ENCODE measurements around the gene UBASH3B.
A peak's percentile ranks its signal among the peaks of the same experiment; 100 is the strongest.
"Not testable (repeated sequence)": the region's sequence is repeated elsewhere in the genome, so short reads cannot be mapped to it uniquely, and the experiment has no call there.

UBASH3B gene

DNA sequence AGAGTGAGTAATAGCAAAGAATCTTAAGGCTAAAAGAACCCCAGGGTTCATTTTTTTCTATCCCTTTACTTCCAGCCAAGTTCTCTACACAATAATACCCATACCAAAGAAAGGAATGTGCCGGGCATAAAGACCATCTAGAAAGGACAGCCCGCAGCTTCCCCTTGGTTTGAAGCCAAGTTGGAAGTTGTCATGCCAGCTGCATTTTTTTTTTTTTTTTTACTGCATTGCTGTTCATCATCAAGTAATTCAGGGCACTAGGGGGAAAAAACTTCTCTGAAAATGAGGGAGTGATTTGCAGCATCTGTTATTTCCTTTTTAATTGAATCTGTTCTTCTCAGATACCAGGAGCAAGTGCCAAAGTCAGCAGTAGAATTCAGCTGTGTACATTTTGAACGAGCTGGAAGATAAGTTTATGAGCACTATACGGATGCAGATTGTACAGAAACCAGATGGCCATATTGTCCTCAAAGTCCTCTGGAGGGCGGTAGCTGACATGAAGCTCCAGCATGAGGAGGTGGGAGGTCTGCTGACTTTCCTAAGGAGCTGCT lies 56.4 kb downstream of the UBASH3B start:
- DNase-seq = no peak

DNA sequence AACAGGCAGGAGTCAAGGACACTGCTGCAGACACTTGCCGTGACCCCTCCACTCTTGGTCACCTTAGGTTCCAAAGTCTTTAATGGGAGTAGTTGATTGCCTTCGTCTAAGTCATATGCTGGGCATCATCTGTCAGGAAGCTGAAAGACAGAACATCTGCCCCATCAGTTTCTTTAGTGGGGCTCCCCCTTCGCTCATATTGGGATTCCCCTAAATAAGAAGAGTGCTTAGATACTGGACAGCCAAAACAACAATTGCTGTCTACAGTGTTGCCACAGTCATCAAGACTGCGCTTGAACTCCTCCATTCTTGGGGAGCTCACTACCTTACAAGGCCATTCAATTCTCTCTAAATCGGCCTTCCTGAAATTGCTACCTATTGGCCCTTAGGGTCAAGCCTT lies 58.5 kb downstream of the UBASH3B start:
- DNase-seq = peak; percentile 68

DNA sequence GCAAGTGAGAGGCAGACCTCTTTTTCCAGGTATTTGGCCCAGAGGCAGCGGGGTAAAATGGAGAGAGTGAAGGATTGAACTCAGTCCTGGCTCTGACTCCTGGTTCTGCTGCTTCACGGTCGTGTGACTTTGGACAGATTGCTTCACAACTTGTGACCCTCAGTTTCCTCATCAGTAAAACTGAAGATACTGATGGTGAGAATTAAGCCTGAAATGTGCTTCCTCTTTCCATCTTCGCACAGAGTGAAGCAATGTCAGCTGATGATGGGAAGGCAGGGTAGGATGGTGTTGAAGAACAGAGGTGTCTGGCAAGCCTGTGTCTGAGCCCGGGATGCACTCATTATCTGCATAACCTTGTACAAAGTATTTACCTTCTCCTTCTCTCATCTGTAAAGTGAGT lies 59.0 kb downstream of the UBASH3B start:
- peak; percentile 97 for DNase-seq

DNA sequence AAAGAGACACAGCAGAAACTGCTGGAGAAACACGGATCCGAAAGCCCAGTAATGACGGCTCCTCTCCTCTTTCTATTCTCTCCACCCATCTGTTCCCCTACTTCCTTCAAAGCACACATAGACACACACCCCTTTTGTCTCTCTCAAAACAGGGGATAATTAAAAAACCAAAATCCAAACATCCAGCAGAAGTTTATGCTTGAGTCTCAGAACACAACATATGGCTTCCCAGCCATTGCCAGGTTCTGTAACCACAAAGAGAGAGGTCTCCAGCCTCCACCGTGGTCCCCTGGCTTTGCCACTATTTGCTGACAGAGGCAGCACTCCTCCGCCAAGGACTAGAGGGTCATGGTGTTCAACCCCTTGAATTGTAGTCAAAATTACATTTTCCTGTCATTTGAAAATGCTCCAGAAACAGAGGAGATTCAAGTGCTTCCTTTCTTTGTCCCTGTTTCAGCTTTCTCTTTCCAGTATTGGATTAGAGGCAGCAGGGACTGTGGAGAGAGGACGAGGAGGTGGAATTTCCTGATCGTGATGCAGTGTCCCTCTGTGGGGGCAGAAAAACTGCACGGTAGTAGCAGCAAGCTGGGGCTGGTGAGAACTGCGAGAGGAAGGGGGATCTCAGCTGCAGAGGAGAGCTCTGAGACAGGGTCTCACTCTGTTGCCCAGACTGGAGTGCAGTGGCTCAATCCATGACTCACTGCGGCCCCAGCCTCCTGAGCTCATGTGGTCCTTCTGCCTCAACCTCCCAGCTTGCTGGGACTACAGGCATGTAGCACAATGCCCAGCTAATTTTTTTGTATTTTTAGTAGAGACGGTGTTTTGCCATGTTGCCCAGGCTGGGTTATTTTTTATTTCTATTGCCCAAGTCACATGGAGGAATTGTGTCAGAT lies 60.3 kb downstream of the UBASH3B start:
- peak; percentile 47 for DNase-seq

DNA sequence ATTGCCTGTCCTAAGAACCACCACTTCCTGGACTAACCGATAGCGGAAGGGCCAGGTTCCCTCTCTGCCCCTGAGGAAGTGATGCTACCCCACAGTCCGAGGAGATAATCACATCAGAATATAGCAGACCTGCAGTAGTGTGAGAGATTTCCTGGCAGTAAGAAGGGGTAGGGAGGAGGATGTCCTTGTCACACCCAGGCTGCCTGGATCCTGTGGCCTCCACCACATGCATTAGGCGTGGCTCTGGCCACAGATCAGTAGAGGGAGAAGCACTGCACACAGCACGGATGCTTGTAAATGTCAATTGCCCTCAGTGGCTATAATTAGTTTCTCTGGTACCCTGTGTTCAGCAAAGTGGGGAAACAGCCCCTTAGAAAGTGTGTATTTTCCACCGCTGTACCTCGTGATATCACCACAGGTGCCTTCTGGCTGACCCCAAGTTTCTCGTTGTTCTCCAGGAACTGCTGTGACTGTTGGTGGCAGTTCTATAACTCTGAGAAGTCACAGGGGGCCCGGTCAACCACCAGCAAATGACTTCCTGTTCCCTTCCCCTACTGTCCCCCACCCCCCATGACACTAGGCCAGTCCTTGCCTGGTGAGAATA lies 61.8 kb downstream of the UBASH3B start:
- peak; percentile 74 for DNase-seq

DNA sequence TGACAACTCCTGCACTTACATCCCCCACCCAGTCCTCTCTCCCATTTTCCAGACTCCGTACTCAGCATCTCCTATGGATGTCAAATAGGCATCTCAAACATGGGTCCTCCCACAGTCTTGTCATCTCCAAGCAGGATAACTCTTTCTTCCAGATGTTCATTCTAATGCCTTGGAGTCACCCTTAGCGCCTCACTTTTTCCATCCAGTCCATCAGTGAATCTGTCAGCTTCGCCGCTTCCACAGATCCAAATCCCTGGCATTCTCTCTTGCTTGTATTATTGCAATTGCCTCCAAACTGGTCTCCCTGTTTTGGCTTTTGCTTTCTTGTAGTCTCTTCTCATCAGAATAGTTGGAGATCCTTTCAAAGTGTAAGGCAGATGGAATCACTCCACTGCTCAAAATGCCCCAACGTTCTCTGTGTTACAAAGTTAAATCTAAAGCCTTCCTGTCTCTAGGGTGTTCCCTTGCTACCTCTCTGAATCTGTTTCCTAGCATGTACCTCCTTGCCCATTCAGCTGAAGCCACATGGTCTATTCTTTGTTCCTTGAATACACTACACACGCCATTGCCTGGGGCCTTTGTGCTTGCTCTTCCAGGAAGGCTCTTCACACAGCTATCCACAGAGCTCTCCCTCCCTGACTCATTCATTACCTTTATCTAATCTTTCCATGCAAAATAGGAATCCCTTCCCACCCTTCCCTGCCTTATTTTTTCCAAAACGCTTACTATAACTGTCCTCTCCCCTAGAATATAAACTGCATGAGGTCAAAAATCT lies 64.8 kb downstream of the UBASH3B start:
- no peak for DNase-seq

DNA sequence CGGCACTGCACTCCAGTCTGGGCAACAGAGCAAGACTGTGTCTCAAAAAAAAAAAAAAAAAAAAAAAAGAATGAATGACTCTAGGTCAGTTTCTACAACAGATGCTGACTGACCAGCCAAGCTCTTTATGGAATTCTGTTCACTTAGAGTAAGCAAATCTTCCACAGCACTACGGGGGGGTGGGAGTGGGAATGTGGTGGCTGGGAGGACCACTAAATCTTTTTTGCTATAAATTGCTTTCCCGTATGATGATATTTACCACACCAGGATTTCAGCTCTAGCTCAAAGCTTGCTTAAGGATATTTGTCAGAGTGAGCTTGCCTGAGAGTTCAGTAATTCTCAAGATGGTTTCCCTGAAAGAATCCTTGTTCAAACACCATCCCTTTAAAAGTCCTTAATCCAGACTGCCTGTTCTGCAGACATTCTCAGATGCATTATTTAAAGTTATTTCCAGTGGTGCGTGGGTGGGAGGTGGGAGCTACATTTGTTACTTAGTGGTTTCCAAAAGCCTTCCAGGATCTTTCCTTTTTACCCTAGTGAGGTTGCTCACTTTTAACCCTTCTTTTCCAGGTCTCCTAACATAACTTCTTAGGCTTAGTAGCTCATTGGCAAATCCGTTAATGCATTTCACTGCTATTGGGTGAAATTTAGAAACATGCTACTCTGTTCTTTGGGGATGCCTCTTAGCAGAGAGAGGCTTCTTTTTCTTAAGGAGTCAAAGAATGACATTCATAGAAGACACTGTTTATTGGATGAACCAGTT lies 65.9 kb downstream of the UBASH3B start:
- DNase-seq = no peak

DNA sequence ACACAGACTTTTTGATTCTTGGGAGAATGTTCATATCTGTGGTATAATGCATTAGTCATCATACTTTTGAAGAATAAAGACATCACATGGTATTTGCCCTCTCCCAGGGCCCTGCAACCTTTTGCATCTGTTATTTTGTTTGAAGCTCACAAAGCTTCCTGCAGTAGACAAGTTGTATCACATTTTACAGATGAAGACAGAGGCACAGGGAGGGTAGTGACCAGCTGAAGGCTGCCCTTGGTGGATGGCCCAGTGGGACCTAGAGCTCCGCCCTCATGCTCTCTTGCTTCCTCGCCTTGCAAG lies 66.4 kb downstream of the UBASH3B start:
- DNase-seq = no peak

DNA sequence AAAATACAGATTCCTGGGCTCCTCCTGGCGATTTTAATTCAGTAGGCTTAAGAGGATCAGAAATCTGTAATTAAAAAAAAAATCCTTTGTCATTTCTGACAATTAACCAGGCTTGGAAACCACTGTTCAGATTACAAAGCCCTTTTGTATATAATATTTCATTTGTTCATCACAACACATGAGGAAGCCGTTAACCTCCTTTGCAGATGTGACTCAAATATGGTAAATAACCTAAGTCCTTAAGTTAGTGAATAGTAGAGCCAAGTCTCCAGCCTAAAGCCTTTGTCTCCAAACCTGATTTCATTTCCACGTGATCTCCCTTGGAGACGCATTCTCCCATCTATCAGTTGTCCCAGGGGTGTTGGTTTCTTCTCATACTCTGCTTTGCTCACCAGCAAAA lies 67.6 kb downstream of the UBASH3B start:
- DNase-seq = no peak

DNA sequence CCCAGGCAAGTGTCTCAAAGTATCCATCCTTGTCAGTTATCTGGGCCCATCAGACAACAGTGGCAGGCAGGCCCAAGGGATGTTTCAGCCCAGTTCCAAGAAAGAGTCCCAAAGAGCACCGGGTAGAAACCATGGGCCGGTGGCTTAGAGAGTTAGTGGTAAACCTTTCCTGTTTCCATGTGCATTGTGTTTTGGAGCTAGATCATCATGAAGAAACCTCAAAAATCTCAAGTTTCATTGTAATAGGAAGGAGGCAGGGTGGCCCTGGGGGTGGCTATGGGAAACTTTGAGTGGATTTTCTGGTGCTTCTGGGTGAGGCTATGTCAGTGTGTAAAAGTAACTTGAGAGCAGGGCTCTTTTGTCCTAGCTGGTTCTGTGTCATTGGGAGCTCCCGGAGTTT lies 68.1 kb downstream of the UBASH3B start:
- DNase-seq = no peak

DNA sequence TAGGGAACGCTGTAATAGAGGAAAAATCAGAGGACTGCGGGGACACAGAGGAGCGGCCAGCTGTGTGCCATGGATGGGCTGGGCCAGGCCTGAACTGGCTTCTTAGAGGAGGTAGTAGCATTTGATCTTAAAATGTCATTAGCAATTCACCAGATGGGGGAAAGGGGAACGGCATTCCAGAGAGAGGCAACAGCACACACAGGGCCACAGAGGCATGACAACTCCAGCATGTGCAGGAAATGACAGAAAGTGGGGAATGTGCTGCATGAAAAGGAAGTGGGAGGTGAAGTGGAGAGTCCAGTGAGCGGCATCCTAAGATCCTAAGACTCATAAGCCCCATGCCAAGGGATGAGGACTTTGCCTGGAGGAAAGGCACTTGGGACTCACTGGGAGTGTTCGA lies 69.0 kb downstream of the UBASH3B start:
- DNase-seq = no peak

DNA sequence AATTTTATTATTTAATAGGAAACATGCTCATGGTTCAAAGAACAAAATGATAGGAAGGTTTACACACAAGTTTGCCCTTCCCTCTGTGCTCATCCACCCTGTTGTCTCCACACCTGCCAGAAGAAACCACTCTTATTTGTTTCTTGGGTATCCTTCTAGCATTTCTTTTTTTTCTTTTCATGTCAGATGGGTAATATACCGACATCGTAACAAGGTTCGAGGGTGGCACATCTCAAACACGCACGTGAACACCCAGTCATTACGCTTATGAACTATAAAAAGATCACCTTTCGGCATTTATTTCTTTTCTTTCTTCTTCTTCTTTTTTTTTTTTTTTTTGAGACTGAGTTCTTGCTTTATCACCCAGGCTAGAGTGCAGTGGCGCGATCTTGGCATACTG lies 70.5 kb downstream of the UBASH3B start:
- DNase-seq = no peak

DNA sequence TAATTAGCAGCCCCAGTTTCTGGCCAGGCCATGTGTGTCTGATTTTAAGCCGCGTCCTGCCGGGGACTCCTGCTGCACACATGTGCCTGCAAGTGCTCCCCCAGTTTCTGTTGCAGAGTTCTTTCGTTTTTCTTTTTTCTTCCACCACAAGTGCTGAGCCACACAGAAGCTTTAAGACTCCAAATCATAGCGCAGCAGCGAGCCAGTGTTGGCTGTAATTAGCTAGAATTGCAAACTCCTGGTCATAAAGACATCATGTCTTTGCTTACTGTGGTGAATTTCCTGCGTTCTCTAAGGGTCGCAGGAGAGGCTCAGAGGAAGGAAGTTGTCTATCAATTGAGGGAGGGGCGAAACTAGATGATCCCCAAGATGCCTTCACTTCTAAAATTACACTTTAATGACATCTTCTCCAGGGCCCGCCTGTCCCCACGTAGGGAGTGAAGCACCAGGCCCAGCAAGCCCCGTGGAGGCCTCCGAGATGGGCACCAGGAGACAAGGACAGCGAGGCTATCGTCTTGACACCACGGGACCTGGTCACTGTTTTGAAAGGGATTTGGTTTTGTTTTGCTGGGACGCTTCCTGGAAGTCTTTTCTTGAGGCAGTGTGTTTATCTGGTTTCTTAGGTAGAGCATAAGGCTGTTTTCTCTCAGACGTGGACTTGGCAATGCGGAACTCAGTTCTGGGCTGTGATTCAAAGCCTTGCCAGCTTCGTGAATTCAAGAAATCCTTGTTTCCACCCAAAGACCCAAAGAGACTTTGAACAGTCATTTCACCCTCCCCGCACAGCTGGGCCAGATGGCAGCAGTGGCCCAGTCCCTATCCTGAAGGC lies 71.8 kb downstream of the UBASH3B start:
- DNase-seq = no peak

DNA sequence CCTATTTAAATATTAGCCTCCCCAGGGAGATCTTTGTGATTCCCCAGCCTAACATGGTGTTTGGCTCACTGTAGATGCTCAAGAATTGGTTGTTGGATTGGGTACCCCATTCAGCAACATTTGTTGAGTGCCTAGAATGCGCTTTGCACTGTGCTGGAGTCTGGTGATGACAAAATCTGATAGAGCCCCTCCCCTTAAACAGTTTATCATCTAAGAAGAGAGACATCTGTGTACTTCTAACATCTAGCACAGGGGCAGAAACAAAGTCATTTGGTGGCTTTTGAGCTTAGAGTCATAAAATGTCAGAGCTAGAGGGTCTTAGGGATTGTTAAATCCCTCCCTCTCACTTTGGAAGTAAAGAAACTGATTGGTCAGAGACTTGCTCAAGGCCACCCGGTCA lies 73.0 kb downstream of the UBASH3B start:
- no peak for DNase-seq

DNA sequence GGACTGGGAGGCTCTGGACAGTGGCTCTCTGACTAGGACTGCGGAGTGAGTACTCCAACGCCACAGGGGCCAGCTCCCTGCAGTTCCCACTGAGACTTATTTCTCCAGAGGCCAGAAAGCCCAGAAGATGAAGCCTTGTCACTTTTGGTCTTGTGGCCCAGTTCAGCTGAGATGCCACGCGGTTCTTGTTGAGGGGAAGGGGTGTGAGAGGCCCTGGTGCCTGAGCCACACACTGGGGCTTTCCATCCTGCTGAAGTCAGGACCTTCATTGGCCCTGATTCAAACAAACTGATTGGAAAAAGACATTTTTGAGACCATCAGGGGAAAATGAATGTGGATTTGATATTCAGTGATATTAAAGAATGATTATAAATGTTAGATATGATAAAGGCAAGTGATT lies 73.6 kb downstream of the UBASH3B start:
- DNase-seq = no peak

DNA sequence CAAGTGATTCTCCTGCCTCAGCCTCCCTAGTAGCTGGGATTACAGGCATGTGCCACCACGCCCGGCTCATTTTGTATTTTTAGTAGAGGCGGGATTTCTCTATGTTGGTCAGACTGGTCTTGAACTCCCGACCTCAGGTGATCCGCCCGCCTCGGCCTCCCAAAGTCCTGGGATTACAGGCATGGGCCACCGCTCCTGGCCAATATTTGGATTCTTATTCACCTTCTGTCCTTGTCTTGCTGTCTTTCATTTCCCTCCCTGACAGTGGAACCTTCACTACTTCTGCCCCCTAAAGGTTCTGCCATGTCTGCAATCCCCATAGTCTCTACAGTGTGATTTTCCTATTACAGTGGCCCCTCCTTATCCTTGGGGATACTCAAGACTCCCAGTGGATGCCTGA lies 75.2 kb downstream of the UBASH3B start:
- DNase-seq = not testable (repeated sequence)

DNA sequence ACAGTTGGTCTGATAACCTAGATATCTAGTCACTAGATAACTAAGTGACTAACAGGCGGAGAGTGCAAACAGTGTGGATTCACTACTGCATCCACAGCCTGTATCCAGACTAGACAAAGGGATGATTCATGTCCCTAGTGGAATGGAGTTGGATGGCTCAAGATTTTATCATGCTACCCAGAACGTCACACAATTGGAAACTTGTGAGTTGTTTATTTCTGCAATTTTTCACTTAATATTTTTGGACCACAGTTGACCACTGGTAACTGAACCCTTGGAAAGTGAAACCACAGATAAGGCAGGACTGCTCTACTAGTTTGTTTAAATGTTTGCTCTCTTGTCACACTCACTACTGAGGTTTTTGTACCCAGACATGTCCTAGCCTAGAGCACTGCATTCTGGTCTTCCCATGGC lies 76.0 kb downstream of the UBASH3B start:
- DNase-seq = no peak

DNA sequence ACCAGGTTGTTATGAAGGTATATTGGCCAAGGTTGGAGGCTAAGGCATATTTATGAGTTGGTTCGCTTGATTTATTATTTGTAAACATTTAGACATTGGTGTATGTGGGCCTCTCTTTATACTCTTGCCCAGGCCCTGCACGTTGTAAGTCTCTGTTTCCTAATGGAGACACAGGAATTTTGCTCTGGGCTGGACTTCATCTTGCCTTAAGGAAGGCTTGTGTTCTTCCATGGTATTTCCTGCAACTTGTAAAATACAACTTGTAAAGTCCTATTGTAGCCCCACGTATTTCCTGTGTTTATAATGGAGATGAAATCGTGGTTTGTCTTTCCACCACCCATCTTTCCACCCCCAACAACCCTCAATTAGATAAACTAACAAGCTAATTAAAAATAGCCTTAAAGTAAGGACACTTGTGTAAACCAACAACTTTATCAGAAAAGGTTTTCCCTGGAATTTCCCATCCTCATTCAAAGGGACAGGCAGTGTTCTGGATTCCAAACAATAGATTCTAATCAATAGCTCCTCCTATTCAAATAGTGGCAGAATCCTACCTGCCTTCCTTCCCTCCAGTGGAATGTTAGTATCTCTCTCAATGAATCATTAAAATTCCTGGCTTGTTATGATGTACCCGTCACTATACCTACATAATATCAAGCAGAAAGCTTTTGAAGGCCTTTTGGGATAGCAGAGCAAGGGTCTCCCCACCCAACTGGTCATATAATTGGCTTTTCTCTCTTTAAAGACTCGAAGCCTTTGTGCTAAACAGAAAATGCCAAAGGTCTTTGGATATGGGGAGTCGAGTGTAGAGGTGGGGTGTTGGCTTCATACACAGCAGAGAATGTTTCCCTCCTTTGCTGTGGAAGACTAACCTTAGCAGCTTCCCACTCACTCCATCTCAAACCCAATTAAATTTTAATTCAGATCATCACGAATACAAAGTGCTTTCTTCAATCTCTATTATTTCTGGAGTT lies 77.1 kb downstream of the UBASH3B start:
- DNase-seq = no peak

DNA sequence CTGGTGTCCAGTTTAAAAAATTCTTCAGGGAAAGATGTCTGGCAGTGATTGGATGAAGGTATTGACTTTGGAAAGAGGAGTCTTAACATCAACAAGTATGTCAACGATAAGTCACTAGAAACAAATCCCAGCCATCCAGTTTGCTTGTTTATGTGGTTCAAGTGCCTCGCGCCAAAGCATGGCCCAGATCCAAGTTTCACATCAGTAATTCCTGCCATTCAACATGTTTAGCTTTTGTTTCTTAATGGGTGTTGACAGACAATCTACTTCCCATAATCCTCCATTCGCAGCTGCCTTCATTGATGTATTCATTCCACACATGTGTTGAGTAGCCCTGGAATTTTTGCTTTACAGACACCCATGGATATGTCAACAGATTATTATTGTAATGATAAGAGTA lies 77.8 kb downstream of the UBASH3B start:
- peak; percentile 86 for DNase-seq

DNA sequence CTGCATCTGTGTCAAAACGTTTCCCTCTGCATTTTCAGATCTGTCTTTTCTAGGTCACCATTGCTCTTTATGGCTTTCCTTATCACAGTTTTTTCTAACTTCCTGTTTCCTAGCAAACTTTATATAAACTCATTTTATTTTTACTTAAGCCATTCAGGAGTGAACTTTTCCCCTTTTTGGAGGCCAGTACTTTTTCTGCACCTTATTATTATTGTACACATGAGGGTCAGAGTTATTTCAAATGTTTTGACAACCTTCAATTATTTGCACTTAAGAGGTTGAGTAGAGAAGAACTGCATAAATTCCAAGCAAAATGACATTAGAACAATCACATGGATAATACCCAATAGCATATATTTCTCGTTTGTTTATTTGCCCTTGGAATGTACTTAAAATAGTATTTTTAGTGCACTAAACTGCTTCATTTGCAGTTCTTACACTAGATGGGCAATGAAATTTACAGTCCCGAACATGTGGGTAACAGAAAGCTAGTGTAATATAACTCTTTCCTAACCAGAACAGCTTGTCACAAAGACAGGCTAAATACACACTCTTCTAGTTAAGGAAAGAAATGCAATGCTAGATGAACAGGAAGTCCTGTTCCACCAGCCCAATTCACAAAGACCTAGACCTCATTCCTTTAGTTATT lies 79.5 kb downstream of the UBASH3B start:
- no peak for DNase-seq
